Measurements from ENCODE around the gene GFOD1. TPM values are rescaled to one million over a fixed set of nuclear protein-coding genes. Genes with fewer than 3 reads are reported as not detected.
A peak's percentile ranks its signal among the peaks of the same experiment; 100 is the strongest.
"Not testable (repeated sequence)": the region's sequence is repeated elsewhere in the genome, so short reads cannot be mapped to it uniquely, and the experiment has no call there.

GFOD1 gene
- total RNA-seq, 2 donors from 2014 or later: 1.1 to 2.1 TPM

DNA sequence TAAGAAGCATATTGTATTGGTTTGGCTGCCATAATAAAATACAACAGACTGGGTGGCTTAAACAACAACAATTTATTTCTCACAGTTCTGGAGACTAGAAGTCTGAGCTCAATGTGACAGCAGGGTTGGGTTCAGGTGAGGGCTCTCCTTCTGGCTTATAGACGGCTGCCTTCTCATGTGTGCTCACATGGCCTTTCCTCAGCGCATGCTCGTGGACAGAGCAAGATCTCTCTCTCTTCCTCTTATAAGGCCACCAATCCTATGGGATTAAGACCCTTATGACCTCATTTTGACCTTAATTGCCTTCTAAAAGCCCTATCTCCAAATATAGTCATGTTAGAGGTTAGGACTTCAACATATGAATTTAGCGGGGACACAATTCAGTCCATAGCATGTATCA, 32.4 kb upstream of the GFOD1 start:
- Mint-ChIP-seq H3K4me1 (no peaks in the 10 kb centered on the region), H3K27me3 (peaks cover 7% of the 10 kb centered on the region), H3K9me3 (no peaks in the 10 kb centered on the region), H3K27ac (no peak overlapping the region), H3K36me3 (ENCODE audit: low read depth) (no peaks in the 10 kb centered on the region), H3K4me3 (no peak overlapping the region)
- no peak for ATAC-seq (replicated peaks)

DNA sequence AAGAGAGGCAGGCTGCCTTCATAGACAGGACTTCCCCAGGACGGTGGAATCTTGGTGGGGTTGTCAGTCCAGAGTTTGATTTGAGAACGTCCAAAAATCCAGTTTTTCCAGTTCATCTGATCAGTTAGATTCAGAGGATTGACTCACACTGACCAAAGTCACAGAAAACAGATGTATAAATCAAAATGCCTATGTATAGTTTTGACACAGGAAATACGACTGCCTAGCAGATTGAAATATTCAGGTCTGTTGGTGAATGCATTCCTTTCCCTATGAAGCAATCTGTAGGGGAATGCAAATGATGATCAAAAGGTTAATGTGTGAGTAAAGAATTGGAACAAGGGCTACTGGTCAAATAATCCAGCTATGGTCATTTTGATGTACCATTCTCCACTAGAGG, 29.7 kb upstream of the GFOD1 start:
- Mint-ChIP-seq H3K4me1 (no peaks in the 10 kb centered on the region), H3K27me3 (peaks cover 4% of the 10 kb centered on the region), H3K36me3 (ENCODE audit: low read depth) (no peaks in the 10 kb centered on the region), H3K9me3 (no peaks in the 10 kb centered on the region), H3K27ac (no peak overlapping the region), H3K4me3 (no peak overlapping the region)
- ATAC-seq (replicated peaks): no peak

DNA sequence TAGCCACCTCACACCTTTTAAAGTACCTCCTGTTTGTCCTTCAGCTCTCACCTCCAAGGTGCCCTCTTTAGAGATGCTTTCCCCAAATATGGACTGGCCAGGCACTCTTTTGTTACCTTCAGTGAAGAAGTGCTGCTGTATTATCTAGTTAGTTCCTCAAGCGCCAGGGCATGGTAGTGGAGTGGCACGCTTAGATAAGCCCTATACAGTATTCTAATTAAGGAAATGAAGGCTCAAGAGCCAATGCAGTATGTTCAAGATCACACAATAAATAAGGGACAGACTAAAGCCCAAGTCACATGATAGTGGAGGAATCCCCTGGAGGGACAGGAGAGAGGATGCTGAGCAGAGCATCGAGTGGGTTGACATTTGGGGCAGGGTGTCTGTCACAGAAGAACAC, 28.5 kb upstream of the GFOD1 start:
- peaks cover 4% of the 10 kb centered on the region for H3K27me3 Mint-ChIP-seq
- H3K36me3 Mint-ChIP-seq (ENCODE audit: low read depth): no peaks in the 10 kb centered on the region
- H3K4me1 Mint-ChIP-seq: no peaks in the 10 kb centered on the region
- H3K27ac Mint-ChIP-seq: no peak overlapping the region
- H3K9me3 Mint-ChIP-seq: no peaks in the 10 kb centered on the region
- no peak overlapping the region for H3K4me3 Mint-ChIP-seq
- no peak for ATAC-seq (replicated peaks)

DNA sequence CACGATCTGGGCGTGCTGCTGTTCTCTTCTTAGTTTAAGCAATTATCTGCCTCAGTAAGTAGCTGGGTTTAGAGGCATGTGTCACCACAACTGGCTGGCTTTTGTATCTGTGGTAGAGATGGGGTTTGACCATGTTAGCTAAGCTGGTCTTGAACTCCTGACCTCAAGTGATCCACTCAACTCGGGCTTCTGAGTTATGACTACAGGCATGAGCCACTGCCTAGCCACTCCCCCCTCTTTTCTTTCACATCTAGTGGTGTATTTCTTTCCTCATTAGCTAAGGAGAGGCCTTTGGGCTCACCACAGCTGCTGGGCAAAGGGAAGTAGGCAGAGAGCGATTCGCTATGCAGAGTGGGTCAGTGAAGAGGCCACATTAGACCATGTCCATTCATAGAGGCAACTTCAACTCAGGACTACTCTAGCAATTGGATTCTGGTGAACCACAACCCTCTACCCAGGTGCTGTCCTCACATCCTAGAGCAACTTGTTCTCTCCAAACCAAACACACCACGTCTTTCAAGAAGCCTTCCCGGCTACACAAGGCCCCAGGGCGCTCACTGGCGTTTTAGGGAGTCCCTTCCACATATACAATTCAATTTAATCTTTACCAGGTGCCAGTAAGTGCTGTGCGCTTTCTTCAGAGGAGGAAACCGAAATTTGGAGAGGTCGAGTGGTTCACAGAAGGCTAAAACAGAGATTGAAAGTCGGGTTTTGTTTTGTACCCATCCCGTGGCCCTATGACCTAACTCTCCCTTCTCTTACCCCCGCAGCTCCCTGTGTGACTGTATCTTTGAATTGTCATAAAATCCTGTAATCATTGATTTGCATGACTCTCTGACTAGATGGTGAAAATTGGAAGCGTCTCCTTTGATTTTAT, 26.5 kb upstream of the GFOD1 start:
- H3K27ac Mint-ChIP-seq: no peak overlapping the region
- H3K9me3 Mint-ChIP-seq: no peaks in the 10 kb centered on the region
- no peaks in the 10 kb centered on the region for H3K4me1 Mint-ChIP-seq
- H3K4me3 Mint-ChIP-seq: no peak overlapping the region
- H3K27me3 Mint-ChIP-seq: peaks cover 4% of the 10 kb centered on the region
- no peaks in the 10 kb centered on the region for H3K36me3 Mint-ChIP-seq (ENCODE audit: low read depth)
- ATAC-seq (replicated peaks): peak; percentile 39

DNA sequence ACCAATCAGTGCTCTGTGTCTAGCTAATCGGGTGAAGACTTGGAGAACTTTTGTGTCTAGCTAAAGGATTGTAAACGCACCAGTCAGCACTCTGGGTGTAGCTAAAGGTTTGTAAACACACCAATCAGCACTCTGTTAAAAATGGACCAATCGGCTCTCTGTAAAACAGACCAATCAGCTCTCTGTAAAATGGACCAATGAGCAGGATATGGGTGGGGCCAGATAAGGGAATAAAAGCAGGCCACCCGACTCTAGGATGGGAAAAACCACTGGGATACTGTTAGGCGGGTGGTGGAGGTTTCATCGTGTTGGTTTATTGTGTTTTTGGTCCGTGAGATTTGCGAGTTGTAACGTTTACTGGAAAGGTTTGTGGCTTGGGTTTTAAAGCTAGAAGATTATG, 25.5 kb upstream of the GFOD1 start:
- Mint-ChIP-seq H3K4me1 (no peaks in the 10 kb centered on the region), H3K9me3 (no peaks in the 10 kb centered on the region), H3K27ac (no peak overlapping the region), H3K4me3 (no peak overlapping the region), H3K27me3 (peaks cover 7% of the 10 kb centered on the region), H3K36me3 (ENCODE audit: low read depth) (no peaks in the 10 kb centered on the region)
- no peak for ATAC-seq (replicated peaks)

DNA sequence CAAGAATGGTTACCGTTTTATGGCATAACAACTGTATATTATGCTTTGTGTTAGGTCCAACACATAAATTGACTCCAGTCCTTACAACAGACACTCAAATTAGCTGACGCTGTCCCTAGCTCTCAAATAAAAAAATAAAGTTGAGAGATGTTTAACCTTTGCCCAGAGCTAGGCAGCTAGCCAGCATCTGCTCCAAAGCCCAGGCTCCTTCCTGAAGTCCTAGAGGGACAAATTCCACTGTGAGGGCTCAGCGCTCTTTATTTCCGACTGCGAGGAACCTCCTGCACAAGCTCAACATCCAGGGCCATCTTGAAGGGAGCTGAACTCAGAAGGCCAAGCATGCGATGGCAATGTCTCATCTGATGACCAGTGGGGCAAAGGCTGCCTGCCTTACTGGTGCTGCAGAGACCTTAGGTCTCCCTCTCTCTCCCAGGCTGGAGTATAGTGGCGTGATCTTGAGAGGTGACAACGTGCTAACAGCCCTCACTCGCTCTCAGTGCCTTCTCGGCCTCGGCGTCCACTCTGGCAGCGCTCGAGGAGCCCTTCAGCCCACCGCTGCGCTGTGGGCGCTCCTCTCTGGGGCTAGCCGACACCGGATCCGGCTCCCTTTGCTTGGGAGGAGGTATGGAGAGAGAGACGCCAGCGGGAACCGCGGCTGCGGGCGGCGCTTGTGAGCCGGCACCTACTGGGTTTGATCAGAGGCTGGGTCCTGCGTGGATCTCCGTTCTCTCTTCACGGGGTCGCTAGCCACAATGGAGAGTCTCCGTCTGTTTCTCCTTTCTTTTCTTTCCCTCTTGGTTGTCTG, 24.7 kb upstream of the GFOD1 start:
- no peaks in the 10 kb centered on the region for H3K4me1 Mint-ChIP-seq
- no peak for ATAC-seq (replicated peaks)
- H3K36me3 Mint-ChIP-seq (ENCODE audit: low read depth): no peaks in the 10 kb centered on the region
- H3K27me3 Mint-ChIP-seq: peaks cover 7% of the 10 kb centered on the region
- no peaks in the 10 kb centered on the region for H3K9me3 Mint-ChIP-seq
- H3K27ac Mint-ChIP-seq: no peak overlapping the region
- H3K4me3 Mint-ChIP-seq: no peak overlapping the region

DNA sequence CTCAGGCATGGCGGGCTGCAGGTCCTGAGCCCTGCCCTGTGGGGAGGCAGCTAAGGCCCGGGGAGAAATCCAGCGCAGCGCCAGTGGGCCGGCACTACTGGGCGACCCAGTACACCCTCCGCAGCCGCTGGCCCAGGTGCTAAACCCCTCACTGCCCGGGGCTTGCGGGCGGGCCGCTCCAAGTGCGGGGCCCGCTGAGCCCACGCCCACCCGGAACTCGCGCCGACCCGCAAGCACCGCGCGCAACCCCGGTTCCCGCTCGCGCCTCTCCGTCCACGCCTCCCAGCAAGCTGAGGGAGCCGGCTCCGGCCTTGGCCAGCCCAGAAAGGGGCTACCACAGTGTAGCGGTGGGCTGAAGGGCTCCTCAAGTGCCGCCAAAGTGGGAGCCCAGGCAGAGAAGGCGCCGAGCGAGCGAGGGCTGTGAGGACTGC, 23.8 kb upstream of the GFOD1 start:
- not testable (repeated sequence) for H3K27me3 Mint-ChIP-seq; H3K9me3 Mint-ChIP-seq; H3K27ac Mint-ChIP-seq; ATAC-seq (replicated peaks); H3K4me3 Mint-ChIP-seq; H3K36me3 Mint-ChIP-seq (ENCODE audit: low read depth); H3K4me1 Mint-ChIP-seq

DNA sequence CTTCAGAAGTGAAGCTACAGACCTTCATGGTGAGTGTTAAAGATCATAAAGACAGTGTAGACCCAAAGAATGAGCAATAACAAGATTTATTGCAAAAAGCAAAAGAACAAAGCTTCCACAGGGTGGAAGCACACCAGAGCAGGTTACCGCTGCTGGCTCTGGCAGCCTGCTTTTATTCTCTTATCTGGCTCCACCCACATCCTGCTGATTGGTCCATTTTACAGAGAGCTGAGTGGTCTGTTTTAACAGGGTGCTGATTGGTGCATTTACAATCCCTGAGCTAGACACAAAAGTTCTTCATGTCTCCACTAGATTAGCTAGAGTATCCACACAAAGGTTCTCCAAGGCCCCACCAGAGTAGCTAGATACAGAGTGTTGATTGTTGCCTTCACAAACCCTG, 23.0 kb upstream of the GFOD1 start:
- H3K27me3 Mint-ChIP-seq; H3K9me3 Mint-ChIP-seq; ATAC-seq (replicated peaks); H3K4me3 Mint-ChIP-seq; H3K4me1 Mint-ChIP-seq; H3K27ac Mint-ChIP-seq; H3K36me3 Mint-ChIP-seq (ENCODE audit: low read depth): not testable (repeated sequence)

DNA sequence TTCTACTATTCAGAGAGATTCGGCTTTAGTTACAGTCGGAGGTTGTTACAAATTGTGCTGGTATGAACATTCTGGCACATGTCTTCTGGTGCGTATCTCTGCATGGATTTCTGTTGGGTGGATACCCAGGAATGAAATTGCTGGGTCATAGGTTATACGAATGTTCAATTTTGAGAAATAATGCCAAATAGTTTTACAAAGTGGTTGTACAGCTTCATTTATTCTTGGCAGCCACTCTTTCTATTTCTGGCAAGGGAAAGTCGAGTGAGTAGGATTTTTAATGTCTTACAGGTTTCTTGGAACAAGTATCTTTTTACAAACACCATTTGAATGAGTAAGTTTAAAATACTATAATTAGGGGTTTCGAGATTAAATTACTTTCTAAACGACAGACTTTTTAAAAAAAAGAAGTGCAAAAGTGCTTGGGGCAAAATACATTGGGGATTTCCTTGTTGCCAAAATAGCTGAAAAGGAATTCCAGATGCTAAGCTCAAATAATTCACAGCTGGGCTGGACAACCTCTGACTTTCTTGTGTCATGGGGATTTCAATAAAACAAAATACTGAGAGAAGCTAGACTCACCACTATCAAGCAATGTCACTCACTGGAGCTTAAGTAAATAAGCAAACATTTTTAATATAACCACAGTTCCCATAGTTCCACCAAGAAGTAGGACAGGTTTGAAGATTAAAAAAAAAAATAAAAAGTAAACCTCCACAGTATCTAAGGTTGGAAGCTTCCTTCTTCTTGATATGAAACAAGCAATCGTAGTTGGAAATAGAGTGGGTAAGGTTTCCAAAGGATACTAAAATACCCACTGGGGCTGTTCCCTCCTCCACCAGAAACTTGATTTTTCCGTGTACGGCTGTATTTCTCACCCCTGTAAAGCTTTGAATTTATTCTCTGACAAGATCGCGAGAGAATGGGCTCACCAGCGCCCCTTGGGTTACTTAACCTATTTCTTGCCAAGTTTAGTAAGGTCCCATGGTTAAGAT, 21.6 kb upstream of the GFOD1 start:
- no peak overlapping the region for H3K27ac Mint-ChIP-seq

DNA sequence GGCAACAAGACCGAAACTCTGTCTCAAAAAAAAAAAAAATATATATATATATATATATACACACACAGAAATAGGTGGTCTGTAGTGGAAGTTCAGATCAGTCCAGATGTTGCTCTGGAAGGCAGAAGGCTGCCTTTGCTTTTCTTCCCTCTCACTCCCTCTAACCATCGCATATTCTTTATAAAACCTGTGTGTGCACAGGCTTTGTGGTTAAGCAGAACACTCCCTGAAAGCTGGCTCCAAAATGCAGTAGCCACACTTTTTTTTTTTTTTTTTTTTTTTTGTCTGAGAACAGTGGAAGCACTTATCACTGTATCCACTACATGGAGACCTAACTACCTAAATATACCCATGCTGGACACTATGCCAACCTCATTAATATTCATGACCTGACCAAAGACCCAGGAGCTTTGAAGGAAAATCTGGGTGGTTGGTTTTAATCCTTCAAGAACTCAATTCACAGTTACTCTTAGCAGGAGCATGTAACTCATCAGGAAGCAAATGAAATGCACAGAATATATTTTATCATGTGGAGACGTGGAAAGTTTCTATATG, 20.0 kb upstream of the GFOD1 start:
- H3K4me3 Mint-ChIP-seq: no peak overlapping the region
- H3K36me3 Mint-ChIP-seq (ENCODE audit: low read depth): no peaks in the 10 kb centered on the region
- no peaks in the 10 kb centered on the region for H3K4me1 Mint-ChIP-seq
- H3K27me3 Mint-ChIP-seq: peaks cover 3% of the 10 kb centered on the region
- no peak overlapping the region for H3K27ac Mint-ChIP-seq
- H3K9me3 Mint-ChIP-seq: no peaks in the 10 kb centered on the region
- no peak for ATAC-seq (replicated peaks)

More for the DNA sequence above, 21.6 kb upstream of the GFOD1 start:
- Mint-ChIP-seq H3K36me3 (ENCODE audit: low read depth) (no peaks in the 10 kb centered on the region), H3K27me3 (peaks cover 3% of the 10 kb centered on the region), H3K9me3 (no peaks in the 10 kb centered on the region), H3K4me3 (no peak overlapping the region), H3K4me1 (no peaks in the 10 kb centered on the region)
- ATAC-seq (replicated peaks): no peak

DNA sequence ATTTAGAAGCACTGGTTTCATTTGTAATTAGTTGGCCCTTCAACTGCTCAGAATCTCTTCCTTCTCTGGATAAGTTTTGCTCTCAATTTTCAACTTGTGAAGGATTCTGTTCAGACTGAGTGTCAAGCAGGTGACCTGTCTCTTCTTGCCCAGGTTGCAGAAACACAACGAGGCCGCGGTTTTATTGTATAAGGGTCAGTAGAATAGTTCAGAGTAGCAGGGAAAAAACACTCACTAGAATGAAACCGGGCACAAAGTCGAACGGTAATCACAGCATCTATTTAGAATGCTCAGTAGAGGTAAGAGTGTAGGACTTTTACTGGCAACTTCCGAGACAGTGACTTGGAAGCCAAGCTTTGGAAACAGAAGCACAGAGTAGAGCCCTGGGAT, 17.9 kb upstream of the GFOD1 start:
- H3K36me3 Mint-ChIP-seq (ENCODE audit: low read depth): no peaks in the 10 kb centered on the region
- no peak overlapping the region for H3K4me3 Mint-ChIP-seq
- ATAC-seq (replicated peaks): no peak
- peaks cover 3% of the 10 kb centered on the region for H3K27me3 Mint-ChIP-seq
- H3K4me1 Mint-ChIP-seq: no peaks in the 10 kb centered on the region
- H3K27ac Mint-ChIP-seq: no peak overlapping the region
- H3K9me3 Mint-ChIP-seq: no peaks in the 10 kb centered on the region

DNA sequence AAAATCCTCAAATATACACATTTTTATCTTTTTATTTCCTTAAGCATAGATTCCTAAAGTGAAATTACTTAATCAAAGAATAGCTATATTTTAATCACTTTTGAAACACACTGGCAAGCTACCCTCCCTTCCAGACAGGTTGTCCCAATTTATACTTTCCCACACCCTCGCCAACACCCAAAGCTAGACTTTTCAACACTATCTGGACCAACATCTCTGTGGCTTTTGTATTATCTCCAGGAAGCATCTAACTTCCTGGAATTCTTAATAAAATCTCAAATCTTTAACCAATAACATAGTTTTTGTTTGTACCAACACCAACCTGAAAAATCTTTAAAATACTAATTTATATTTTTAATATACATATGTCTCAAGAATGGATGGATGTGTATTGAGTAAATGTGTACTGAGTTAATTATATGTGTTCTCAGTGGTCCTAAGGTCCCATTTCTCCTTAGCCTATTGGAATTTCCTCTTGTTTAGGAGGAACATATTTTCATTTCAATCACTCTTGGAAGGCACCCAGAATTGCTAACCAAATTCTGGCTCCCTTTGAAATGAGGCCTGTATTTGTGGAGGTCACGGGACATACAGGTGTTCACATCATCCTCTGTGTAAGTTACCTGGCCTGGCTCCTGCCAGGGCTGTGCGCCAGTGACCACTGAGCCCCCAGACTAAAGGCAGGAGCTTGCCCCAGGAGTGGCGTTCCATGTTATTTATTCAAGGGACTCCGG, 17.4 kb upstream of the GFOD1 start:
- Mint-ChIP-seq H3K9me3 (no peaks in the 10 kb centered on the region), H3K4me3 (no peak overlapping the region), H3K4me1 (no peaks in the 10 kb centered on the region), H3K27me3 (peaks cover 3% of the 10 kb centered on the region), H3K36me3 (ENCODE audit: low read depth) (no peaks in the 10 kb centered on the region), H3K27ac (no peak overlapping the region)
- ATAC-seq (replicated peaks): no peak

DNA sequence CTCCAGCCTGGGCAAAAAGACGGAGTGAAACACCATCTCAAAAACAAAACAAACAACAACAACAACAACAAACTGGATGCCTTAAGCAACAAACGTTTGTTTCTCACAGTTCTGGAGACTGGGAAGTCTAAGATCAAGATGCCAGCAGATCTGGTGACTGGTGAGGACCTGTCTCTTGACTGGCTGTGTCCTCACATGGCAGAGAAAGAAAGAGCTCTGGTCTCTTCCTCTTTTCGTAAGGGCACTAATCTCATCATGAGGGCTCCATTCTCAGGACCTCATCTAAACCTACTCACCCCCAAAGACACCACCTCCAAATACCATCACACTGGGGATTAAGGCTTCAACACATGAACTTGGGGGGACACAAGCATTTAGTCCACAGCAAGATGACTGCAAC, 13.5 kb upstream of the GFOD1 start:
- ATAC-seq (replicated peaks): no peak
- no peak overlapping the region for H3K4me3 Mint-ChIP-seq
- H3K27ac Mint-ChIP-seq: no peak overlapping the region
- H3K9me3 Mint-ChIP-seq: no peaks in the 10 kb centered on the region
- no peaks in the 10 kb centered on the region for H3K27me3 Mint-ChIP-seq
- H3K4me1 Mint-ChIP-seq: no peaks in the 10 kb centered on the region
- H3K36me3 Mint-ChIP-seq (ENCODE audit: low read depth): no peaks in the 10 kb centered on the region

Measured in activated T-helper 17 cell treated with anti-CD3 and anti-CD28 coated beads, Interleukin-2, amount 50 U/mL, for 72 hours (primary cell).